GM19099 (cell line): ENCODE data around the gene CDK11A.

ENCODE experiments used
- POLR2A ChIP-seq: IDR thresholded peaks from 3 replicates; pipeline ENCODE4 v1.6.1; 2011; ENCODE audit warnings: low read depth; ENCODE audit not compliant: insufficient read length; ENCODE audit errors: extremely low read depth

Gene CDK11A

GRCh38 chr1:1758059-1758621, 34.0 kb upstream of the CDK11A start:
- TF ChIP-seq POLR2A, result no peak

DNA sequence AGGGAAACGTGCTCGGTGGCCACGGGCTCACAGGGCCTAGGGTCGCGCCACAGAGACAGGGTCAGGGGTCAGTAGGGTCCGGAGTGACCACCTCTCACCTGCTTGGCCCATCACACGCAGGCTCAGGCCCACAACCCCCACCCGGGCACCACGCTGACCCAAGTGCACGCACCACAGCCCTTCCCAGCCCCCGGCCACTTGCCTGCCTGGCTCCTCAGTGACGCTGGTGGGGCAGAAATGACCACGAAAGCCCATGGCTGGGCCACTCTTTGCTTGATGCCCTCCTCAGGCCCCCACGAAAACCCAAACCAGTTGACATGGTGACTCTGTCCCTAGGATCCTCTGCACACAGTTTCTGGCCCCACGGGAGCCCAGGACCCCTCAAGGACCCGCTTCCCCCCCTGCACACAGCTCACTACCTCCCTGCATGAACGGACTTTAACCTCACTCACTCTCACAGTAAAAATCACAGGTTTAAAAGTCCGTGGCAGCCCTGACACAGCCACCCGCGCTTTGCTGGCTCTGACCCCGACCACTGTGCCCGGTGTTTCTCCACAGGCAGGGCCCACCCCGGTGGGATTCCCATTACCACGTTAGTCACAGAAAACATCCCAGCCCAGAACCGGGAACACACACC, 33.4 kb upstream of the CDK11A start:
- no peak for TF ChIP-seq POLR2A

GRCh38 chr1:1756661-1757421, 32.7 kb upstream of the CDK11A start:
- TF ChIP-seq POLR2A, result no peak

GRCh38 chr1:1755852-1756251, 31.7 kb upstream of the CDK11A start:
- no peak for TF ChIP-seq POLR2A

DNA sequence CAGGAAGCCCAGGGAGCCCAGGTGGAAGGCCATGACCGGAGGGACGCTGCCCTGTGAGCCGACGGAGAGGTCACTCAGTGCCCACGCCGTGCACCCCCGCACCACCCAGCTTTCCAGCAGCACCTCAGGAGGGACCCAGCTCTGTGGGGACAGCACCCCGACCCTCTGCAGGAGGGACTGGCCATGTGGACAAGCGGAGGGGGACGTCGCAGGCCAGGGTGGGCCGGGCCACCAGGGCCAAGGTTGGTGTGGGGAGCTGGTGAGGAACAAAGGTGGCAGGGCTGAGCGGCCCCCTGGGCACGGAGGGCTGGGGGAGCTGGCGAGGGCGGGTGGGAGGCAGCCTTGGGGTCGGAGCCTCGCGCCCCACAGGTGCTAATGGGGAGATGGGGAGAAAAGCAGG, 31.3 kb upstream of the CDK11A start:
- no peak for TF ChIP-seq POLR2A

- TF ChIP-seq POLR2A, result no peak
These were observed 30.1 kb upstream of the CDK11A start for GRCh38 chr1:1754051-1754815.

- TF ChIP-seq POLR2A, result no peak
These were observed 29.4 kb upstream of the CDK11A start for GRCh38 chr1:1753607-1754005.

DNA sequence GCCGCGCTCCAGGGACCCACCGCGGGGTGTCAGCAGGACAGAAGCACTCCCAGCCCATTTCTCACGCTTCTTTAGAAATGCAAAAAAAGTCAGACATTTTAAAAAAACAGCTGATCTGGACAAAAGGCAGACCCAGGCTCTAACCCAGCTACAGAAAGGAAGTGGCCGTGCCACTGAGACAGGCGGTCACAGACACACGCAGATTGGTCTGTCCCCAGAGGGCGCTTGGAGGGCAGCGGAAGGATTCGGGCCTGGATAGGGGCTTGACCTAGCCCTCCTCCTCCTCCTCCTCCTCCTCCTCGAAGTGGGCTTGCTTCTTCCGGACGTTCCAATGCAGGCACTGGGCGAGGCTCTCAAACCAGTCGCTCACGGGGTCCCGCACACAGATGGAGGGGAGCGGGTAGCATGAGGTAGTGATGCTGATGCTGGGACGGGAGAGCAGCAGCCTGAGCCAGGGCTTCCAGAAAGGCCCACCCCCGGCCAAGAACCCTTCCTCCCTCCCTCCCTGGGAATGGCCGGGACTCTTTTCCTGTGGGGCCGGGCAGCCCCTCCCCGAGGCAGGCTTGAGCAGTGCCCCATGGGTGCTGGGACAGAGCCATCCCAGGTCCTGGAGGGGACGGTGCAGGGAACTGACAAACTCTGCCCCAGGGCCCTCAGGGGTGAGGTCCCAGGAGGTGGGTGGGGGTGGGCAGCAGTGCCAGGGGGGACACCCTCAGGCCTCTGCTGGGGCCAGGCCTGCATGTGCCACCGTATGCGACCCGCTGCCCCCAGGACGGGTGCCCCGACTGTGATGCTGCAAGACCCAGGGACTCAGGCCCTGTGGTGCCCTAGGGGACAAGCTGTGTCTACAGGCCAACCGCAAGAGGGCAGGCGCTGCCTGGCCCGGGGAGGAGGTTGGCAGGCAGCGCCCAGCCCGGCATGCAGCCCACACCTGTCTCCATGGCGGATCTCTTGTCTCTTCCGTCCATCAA, 28.8 kb upstream of the CDK11A start:
- no peak for TF ChIP-seq POLR2A

DNA sequence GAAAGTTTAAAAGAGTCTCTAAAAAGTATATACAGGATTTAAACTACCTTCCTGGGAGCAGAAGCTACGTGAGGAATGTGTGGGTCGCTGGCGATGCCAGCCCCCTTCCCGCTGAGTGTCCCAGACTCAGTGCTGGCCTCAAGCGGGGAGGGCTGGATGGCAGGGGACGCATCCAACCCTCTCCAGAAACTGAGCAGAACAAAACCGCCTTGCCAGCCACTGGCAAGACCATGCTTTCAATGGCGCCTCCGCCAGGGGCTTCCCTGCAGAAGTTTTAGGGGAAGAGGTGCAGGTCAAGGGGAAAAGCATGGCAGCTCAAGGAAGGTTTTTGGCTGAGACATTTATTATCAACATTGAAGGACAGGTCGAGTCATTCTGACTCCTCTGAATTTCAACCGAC, 28.0 kb upstream of the CDK11A start:
- no peak for TF ChIP-seq POLR2A

GRCh38 chr1:1748686-1749321, 24.6 kb upstream of the CDK11A start:
- no peak for TF ChIP-seq POLR2A

- TF ChIP-seq POLR2A, result peak; percentile 34
These were observed 21.8 kb upstream of the CDK11A start for GRCh38 chr1:1745651-1746565.

DNA sequence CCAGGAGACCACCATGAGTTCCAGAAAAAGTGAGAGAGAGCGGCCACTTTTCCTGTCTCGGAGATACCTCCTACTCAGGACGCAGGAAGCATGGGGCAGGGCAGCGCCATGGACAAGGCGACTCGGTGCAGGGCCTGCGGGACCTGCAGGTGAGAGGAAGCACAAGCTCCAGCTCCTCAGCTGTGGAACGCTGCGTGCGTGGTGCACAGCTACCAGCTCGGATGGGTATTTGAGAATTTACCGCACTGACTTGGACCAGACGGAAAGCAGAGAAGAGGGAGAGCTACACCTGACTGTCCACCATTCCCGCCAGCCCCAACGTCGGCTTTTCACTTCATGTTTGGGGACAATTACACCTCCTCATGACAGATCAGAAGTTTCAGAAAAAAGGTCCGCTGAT, 8.2 kb upstream of the CDK11A start:
- no peak for TF ChIP-seq POLR2A

GRCh38 chr1:1730870-1731269, 6.7 kb upstream of the CDK11A start:
- no peak for TF ChIP-seq POLR2A
